ENCODE data around the gene TIE1. TPM values are rescaled to one million over a fixed set of nuclear protein-coding genes. Genes with fewer than 3 reads are reported as not detected.

Gene TIE1
- total RNA-seq, 1 experiment from 2014 or later, result not detected

GRCh38 chr1:43292679-43293078 lies 8.1 kb upstream of the TIE1 start:
- DNase-seq (ENCODE audit: low spot score), result no peak

- no peak for DNase-seq (ENCODE audit: low spot score)
Observed at GRCh38 chr1:43293176-43293575, 7.6 kb upstream of the TIE1 start.

- DNase-seq (ENCODE audit: low spot score), result peak; percentile 39
Observed at GRCh38 chr1:43293896-43294760, 6.7 kb upstream of the TIE1 start.

GRCh38 chr1:43294761-43295160 lies 6.0 kb upstream of the TIE1 start:
- no peak for DNase-seq (ENCODE audit: low spot score)

GRCh38 chr1:43296207-43296606 lies 4.6 kb upstream of the TIE1 start:
- DNase-seq (ENCODE audit: low spot score), result no peak

- no peak for DNase-seq (ENCODE audit: low spot score)
Observed at GRCh38 chr1:43298055-43298454, 2.7 kb upstream of the TIE1 start.

GRCh38 chr1:43299101-43299500 lies 1.7 kb upstream of the TIE1 start:
- DNase-seq (ENCODE audit: low spot score), result no peak

GRCh38 chr1:43302201-43302600 lies 1.4 kb downstream of the TIE1 start:
- no peak for DNase-seq (ENCODE audit: low spot score)

- no peak for DNase-seq (ENCODE audit: low spot score)
Observed at GRCh38 chr1:43302721-43303470, 2.1 kb downstream of the TIE1 start.

GRCh38 chr1:43303471-43304313 lies 2.9 kb downstream of the TIE1 start:
- no peak for DNase-seq (ENCODE audit: low spot score)

- no peak for DNase-seq (ENCODE audit: low spot score)
Observed at GRCh38 chr1:43304314-43304681, 3.5 kb downstream of the TIE1 start.

- no peak for DNase-seq (ENCODE audit: low spot score)
Observed at GRCh38 chr1:43304771-43305300, 4.1 kb downstream of the TIE1 start.

GRCh38 chr1:43305461-43305860 lies 4.7 kb downstream of the TIE1 start:
- no peak for DNase-seq (ENCODE audit: low spot score)

- no peak for DNase-seq (ENCODE audit: low spot score)
Observed at GRCh38 chr1:43305926-43306687, 5.3 kb downstream of the TIE1 start.

- no peak for DNase-seq (ENCODE audit: low spot score)
Observed at GRCh38 chr1:43306688-43307457, 6.1 kb downstream of the TIE1 start.

GRCh38 chr1:43307458-43308158 lies 6.8 kb downstream of the TIE1 start:
- DNase-seq (ENCODE audit: low spot score), result no peak

- no peak for DNase-seq (ENCODE audit: low spot score)
Observed at GRCh38 chr1:43308635-43309404, 8.0 kb downstream of the TIE1 start.

- no peak for DNase-seq (ENCODE audit: low spot score)
Observed at GRCh38 chr1:43309405-43310025, 8.7 kb downstream of the TIE1 start.

Measured in HT-29 (cell line).